Measurements from ENCODE around the gene SLCO4A1.

SLCO4A1 gene

GRCh38 chr20:62692176-62692575 is 49.9 kb downstream of the SLCO4A1 start:
- TF ChIP-seq CTCF (conservative IDR thresholded peaks at IDR 0.05; ENCODE audit: low read length) = no peak
- no peak overlapping the region for H3K4me3 ChIP-seq (ENCODE audit: low read length)
- peak; percentile 8 for DNase-seq (ENCODE audit: low read depth)

GRCh38 chr20:62692801-62693523 is 50.7 kb downstream of the SLCO4A1 start:
- DNase-seq (ENCODE audit: low read depth) = no peak
- no peak for TF ChIP-seq CTCF (conservative IDR thresholded peaks at IDR 0.05; ENCODE audit: low read length)

GRCh38 chr20:62693524-62693922 is 51.2 kb downstream of the SLCO4A1 start:
- no peak overlapping the region for H3K4me3 ChIP-seq (ENCODE audit: low read length)
- no peak for TF ChIP-seq CTCF (conservative IDR thresholded peaks at IDR 0.05; ENCODE audit: low read length)
- DNase-seq (ENCODE audit: low read depth) = no peak

More at GRCh38 chr20:62692801-62693523, 50.7 kb downstream of the SLCO4A1 start:
- H3K4me3 ChIP-seq (ENCODE audit: low read length) = no peak overlapping the region

- H3K4me3 ChIP-seq (ENCODE audit: low read length) = no peak overlapping the region
- no peak for TF ChIP-seq CTCF (conservative IDR thresholded peaks at IDR 0.05; ENCODE audit: low read length)
- DNase-seq (ENCODE audit: low read depth) = no peak
These were observed 51.8 kb downstream of the SLCO4A1 start for GRCh38 chr20:62694106-62694505.

- TF ChIP-seq CTCF (conservative IDR thresholded peaks at IDR 0.05; ENCODE audit: low read length) = no peak
- DNase-seq (ENCODE audit: low read depth) = no peak
- H3K4me3 ChIP-seq (ENCODE audit: low read length) = no peak overlapping the region
These were observed 52.6 kb downstream of the SLCO4A1 start for GRCh38 chr20:62694868-62695267.

- no peak for TF ChIP-seq CTCF (conservative IDR thresholded peaks at IDR 0.05; ENCODE audit: low read length)
- no peak overlapping the region for H3K4me3 ChIP-seq (ENCODE audit: low read length)
- no peak for DNase-seq (ENCODE audit: low read depth)
These were observed 53.4 kb downstream of the SLCO4A1 start for GRCh38 chr20:62695448-62696414.
